Tibial nerve (tissue), 3 donors: ENCODE data around the gene INPP4B.

ENCODE experiments used
- CTCF ChIP-seq, 5 experiments: fragments of 200-600 bp in 3 of 5; fragments of 450-650 bp in 2 of 5; sonication (generic) in 3 of 5; IDR thresholded peaks; one replicate each; pipeline ENCODE4 v1.5.1; 2016 to 2019; ENCODE audit warnings: antibody characterized with exemption in 5 of 5, mild to moderate bottlenecking in 3 of 5, moderate library complexity in 2 of 5
- POLR2A ChIP-seq, 2 donors: fragments of 450-650 bp; IDR thresholded peaks; one replicate each; pipeline ENCODE4 v1.6.1; 2017; ENCODE audit warnings: antibody characterized with exemption in 2 of 2, mild to moderate bottlenecking in 2 of 2, moderate library complexity in 2 of 2

DNA sequence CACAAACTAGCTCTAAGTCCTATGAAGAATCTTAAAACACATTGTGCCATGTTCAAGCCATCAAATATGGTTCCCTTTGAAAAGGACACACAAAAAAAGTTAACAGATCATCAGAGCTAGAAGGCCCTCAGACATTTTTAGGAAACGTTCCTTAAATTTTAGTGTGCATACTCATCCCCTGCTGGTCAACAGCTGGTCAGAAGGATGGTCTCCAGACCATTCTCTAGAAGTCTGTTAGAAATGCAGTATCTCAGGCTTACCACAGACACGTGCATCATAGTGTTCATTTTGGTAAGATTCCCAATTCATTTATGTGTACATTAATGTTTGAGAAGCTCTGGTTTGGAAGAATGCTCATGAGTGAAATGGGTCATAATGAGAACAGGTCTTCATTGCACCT lies 523.1 kb downstream of the INPP4B start:
- TF ChIP-seq CTCF (IDR thresholded peaks at IDR 0.05) (no peak), POLR2A (IDR thresholded peaks at IDR 0.05) (no peak)
